ENCODE results near the gene CCNQ.
"Not testable (repeated sequence)": the region's sequence is repeated elsewhere in the genome, so short reads cannot be mapped to it uniquely, and the experiment has no call there.

The CCNQ gene

DNA sequence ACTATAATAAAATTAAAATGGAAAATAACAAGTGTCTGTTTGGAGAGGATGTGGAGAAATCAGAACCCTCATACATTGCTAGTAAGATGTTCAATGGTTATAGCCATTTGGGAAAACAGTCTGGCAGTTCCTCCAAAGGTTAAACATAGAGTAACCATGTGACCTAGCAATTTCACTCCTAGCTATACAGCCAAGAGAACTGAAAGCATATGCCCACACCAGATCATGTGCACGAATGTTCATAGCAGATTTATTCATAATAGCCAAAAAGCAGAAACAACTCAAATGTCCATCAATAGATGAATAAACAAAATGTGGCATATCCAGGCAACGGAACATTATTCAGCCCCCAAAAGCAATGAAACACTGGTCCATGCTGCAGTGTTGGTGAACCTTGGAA is 9.4 kb upstream of the CCNQ start (continued):
- TF ChIP-seq, protein P1, sequence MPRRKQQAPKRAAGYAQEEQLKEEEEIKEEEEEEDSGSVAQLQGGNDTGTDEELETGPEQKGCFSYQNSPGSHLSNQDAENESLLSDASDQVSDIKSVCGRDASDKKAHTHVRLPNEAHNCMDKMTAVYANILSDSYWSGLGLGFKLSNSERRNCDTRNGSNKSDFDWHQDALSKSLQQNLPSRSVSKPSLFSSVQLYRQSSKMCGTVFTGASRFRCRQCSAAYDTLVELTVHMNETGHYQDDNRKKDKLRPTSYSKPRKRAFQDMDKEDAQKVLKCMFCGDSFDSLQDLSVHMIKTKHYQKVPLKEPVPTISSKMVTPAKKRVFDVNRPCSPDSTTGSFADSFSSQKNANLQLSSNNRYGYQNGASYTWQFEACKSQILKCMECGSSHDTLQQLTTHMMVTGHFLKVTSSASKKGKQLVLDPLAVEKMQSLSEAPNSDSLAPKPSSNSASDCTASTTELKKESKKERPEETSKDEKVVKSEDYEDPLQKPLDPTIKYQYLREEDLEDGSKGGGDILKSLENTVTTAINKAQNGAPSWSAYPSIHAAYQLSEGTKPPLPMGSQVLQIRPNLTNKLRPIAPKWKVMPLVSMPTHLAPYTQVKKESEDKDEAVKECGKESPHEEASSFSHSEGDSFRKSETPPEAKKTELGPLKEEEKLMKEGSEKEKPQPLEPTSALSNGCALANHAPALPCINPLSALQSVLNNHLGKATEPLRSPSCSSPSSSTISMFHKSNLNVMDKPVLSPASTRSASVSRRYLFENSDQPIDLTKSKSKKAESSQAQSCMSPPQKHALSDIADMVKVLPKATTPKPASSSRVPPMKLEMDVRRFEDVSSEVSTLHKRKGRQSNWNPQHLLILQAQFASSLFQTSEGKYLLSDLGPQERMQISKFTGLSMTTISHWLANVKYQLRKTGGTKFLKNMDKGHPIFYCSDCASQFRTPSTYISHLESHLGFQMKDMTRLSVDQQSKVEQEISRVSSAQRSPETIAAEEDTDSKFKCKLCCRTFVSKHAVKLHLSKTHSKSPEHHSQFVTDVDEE (CRISPR knock-in tag; IDR thresholded peaks at IDR 0.05), result no peak
- TF ChIP-seq OSR1 (CRISPR knock-in tag; IDR thresholded peaks at IDR 0.05), result no peak
- TF ChIP-seq ZC3H10 (CRISPR knock-in tag; IDR thresholded peaks at IDR 0.05), result no peak
- TF ChIP-seq ZFP3 (CRISPR knock-in tag; IDR thresholded peaks at IDR 0.05), result no peak
- TF ChIP-seq ARNTL (CRISPR knock-in tag; IDR thresholded peaks at IDR 0.05; ENCODE audit: borderline replicate concordance, low read depth), result no peak
- TF ChIP-seq, protein P2, sequence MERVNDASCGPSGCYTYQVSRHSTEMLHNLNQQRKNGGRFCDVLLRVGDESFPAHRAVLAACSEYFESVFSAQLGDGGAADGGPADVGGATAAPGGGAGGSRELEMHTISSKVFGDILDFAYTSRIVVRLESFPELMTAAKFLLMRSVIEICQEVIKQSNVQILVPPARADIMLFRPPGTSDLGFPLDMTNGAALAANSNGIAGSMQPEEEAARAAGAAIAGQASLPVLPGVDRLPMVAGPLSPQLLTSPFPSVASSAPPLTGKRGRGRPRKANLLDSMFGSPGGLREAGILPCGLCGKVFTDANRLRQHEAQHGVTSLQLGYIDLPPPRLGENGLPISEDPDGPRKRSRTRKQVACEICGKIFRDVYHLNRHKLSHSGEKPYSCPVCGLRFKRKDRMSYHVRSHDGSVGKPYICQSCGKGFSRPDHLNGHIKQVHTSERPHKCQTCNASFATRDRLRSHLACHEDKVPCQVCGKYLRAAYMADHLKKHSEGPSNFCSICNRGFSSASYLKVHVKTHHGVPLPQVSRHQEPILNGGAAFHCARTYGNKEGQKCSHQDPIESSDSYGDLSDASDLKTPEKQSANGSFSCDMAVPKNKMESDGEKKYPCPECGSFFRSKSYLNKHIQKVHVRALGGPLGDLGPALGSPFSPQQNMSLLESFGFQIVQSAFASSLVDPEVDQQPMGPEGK (CRISPR knock-in tag; IDR thresholded peaks at IDR 0.05; ENCODE audit: borderline replicate concordance), result no peak
- TF ChIP-seq TOX (CRISPR knock-in tag; IDR thresholded peaks at IDR 0.05; ENCODE audit: borderline replicate concordance), result no peak
- TF ChIP-seq ZNF565 (CRISPR knock-in tag; conservative IDR thresholded peaks at IDR 0.05; ENCODE audit: low read depth), result no peak
- TF ChIP-seq, protein P3, sequence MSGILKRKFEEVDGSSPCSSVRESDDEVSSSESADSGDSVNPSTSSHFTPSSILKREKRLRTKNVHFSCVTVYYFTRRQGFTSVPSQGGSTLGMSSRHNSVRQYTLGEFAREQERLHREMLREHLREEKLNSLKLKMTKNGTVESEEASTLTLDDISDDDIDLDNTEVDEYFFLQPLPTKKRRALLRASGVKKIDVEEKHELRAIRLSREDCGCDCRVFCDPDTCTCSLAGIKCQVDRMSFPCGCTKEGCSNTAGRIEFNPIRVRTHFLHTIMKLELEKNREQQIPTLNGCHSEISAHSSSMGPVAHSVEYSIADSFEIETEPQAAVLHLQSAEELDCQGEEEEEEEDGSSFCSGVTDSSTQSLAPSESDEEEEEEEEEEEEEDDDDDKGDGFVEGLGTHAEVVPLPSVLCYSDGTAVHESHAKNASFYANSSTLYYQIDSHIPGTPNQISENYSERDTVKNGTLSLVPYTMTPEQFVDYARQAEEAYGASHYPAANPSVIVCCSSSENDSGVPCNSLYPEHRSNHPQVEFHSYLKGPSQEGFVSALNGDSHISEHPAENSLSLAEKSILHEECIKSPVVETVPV (CRISPR knock-in tag; IDR thresholded peaks at IDR 0.05), result no peak

DNA sequence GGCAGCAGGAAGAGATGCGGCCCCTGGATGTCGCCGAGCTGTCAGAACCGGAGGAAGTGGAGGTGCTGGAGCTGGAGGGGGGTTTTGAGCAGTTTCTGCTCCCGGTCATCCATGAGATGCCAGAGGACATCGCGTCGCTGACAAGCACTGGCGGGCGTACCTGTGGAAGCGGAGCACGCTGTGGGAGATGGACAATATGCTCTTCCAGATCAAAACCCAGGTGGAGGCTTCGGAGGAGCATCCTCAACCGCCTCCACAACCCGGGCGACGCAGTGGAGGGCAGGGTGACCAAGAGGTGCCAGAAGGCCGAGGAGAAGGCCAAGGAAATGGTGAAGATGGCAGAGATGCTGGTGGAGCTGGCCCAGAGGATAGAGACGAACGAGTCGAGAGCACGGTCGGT is 7.6 kb upstream of the CCNQ start:
- ATAC-seq, result no peak
- TF ChIP-seq, protein P3 (CRISPR knock-in tag; IDR thresholded peaks at IDR 0.05), result no peak
- TF ChIP-seq PPARA (CRISPR knock-in tag; IDR thresholded peaks at IDR 0.05; ENCODE audit: borderline replicate concordance) (no peak), GLIS3 (CRISPR knock-in tag; IDR thresholded peaks at IDR 0.05) (no peak), TCF4 (CRISPR knock-in tag; IDR thresholded peaks at IDR 0.05; ENCODE audit: borderline replicate concordance) (no peak), ZNF565 (CRISPR knock-in tag; conservative IDR thresholded peaks at IDR 0.05; ENCODE audit: low read depth) (no peak)
- TF ChIP-seq, protein P4, sequence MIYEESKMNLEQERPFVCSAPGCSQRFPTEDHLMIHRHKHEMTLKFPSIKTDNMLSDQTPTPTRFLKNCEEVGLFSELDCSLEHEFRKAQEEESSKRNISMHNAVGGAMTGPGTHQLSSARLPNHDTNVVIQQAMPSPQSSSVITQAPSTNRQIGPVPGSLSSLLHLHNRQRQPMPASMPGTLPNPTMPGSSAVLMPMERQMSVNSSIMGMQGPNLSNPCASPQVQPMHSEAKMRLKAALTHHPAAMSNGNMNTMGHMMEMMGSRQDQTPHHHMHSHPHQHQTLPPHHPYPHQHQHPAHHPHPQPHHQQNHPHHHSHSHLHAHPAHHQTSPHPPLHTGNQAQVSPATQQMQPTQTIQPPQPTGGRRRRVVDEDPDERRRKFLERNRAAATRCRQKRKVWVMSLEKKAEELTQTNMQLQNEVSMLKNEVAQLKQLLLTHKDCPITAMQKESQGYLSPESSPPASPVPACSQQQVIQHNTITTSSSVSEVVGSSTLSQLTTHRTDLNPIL (CRISPR knock-in tag; IDR thresholded peaks at IDR 0.05; ENCODE audit: low read depth), result no peak
- TF ChIP-seq, protein P5, sequence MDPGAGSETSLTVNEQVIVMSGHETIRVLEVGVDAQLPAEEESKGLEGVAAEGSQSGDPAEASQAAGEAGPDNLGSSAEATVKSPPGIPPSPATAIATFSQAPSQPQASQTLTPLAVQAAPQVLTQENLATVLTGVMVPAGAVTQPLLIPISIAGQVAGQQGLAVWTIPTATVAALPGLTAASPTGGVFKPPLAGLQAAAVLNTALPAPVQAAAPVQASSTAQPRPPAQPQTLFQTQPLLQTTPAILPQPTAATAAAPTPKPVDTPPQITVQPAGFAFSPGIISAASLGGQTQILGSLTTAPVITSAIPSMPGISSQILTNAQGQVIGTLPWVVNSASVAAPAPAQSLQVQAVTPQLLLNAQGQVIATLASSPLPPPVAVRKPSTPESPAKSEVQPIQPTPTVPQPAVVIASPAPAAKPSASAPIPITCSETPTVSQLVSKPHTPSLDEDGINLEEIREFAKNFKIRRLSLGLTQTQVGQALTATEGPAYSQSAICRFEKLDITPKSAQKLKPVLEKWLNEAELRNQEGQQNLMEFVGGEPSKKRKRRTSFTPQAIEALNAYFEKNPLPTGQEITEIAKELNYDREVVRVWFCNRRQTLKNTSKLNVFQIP (CRISPR knock-in tag; IDR thresholded peaks at IDR 0.05; ENCODE audit: borderline replicate concordance, low read depth), result no peak

DNA sequence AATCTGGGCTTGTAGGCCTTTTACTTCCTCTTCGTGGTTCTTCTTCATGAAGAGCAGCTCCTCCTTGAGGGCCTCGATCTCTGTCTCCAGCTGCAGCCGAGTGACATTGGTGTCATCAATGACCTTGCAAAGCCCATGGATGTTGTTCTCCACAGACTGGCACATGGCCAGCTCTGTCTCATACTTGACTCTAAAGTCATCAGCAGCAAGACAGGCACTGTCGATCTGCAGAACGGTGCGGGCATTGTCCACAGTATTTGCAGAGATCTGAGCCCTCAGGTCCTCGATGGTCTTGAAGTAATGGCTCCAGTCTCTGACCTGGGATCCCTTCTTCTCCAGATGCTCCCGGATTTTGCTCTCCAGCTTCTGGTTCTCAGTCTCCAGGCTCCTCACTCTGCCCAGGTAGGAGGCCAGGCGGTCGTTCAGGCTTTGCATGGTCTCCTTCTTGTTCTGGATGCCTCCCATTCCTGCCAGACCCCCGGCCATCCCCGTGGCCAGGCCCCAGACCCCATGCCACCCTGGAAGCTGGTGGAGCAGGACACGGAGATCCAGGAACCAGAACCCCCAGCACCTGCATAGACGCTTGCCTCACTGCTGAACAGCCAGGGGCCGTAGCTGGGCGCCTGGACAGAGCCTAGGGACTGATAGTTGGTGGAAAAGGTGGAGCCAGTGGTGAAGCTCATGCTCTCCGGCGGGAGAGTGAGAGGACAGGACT is 5.9 kb upstream of the CCNQ start:
- not testable (repeated sequence) for ATAC-seq

DNA sequence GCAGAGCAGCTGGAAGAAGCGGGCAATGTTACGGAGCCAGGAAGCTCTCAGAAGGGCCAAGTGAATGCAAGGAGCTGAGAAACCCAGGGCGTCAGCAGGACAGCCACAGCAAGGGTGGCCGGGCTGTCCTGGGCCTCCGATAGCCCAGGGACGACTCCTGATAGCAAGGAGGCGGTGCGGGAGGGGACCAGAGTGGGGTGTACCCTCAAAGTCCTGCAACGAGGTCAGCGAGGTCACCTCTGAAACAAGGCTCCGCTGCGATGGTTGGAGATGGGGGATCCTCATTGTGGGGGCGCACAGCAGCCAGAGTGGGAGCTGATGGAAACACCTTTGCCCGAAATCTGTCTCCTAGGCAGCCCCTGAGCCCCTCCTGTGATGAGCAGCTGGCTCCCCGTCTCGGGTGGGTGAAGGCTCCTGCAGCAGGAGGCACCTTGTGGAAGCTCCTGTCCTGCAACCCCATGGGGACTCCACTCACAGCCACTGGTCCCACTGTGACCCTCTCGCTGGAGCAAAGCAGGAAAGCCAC is 4.3 kb upstream of the CCNQ start:
- ATAC-seq, result no peak
- no peak for TF ChIP-seq TOX (CRISPR knock-in tag; IDR thresholded peaks at IDR 0.05; ENCODE audit: borderline replicate concordance)
- TF ChIP-seq RARB (CRISPR knock-in tag; IDR thresholded peaks at IDR 0.05), result no peak
- no peak for TF ChIP-seq ESRRG (CRISPR knock-in tag; IDR thresholded peaks at IDR 0.05)
- no peak for TF ChIP-seq PPARA (CRISPR knock-in tag; IDR thresholded peaks at IDR 0.05; ENCODE audit: borderline replicate concordance)
- no peak for TF ChIP-seq GLIS3 (CRISPR knock-in tag; IDR thresholded peaks at IDR 0.05)
- no peak for TF ChIP-seq ZFP3 (CRISPR knock-in tag; IDR thresholded peaks at IDR 0.05)
- no peak for TF ChIP-seq ZFP30 (CRISPR knock-in tag; IDR thresholded peaks at IDR 0.05)
